HG03196 (cell line): ENCODE measurements around the gene NALF2.

Experiments used
- ATAC-seq: cut with Tn5 transposase; IDR thresholded peaks from one replicate; pipeline ENCODE4 v1.9.1; 2021; ENCODE audit not compliant: unreplicated experiment

The NALF2 gene

DNA sequence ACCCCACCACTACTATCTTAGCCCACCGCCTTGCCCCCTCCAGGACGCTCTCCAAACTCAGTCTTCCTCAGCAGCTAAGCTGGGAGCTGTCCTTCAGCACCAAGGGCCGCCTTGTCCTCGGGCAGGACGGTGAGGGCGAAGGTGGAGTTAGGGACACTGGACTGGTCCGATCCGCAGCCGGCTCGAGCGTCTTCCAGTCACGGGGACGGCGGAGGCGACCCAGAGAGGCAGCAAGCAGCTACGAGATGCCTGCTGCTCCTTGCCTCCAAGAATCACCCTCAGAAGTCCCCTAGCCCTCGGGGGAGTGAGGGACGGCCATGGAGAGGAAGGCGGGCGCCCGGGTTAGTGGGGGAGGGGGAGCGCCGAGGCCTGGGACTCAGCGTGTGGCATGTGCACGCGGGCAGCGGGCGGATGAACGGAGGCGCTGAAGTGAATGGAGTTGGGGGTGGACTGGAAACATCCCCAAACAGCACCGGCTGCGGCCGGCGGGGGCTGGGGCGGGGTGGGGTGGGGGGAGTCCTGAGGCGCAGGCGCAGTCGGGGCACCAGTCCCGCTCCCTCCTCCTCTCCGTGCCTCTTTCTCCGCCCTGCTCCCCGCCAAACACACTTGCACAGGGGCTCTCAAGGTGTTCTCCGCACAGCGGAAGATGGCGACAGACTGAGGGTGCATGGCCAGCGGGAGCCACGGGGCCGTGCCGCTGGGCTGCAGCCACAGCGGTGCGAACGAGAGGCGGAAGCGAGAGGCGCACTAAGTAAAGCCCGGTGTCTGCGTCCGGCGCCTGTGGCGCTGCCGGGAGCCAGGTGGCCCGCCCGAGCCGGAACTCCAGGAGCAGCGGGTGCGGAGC is at the start of gene NALF2:
TSS of gene NALF2 (plus strand) at position 545 of the 844 bp plus-strand sequence. CDS start 957 bp downstream, outside the sequence.
- ATAC-seq = no peak

DNA sequence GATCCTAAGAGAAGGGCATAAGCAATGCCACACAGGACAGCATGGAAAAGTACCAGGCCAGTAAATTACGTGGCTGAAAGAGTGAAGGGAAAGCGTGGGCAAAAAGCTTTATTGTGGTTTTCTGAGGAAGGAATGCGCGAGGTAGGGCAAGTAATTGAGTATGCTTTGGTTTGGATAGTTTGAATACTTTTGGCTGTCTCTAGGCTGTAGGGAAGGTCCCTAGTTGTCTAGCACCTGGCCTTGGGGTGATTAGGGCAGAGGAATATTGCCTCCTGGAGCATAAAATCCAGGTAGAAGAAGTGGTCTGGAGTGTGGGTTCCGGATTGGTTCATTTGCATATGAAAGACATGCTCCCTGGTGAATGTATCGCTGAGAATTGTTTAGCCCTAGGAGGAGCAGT is 46.4 kb upstream of the NALF2 start:
- ATAC-seq = no peak

DNA sequence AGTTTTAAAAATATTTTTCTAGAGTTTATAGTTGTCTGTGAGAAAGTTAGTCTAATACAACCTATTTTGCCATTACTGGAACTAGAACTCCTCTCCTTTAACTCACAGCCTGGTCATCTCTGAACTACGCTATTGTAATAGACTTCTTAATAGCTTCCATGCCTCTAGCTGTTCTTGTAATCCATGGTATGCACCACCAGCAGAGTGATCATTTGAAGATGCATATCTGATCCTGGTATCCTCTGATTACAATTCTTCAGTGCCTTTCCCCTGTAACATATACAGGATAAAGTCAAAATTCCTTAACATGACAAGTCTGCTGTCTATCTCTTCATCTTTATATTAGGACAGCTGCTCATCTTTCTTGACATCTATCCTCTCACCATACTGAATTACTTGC is 37.6 kb upstream of the NALF2 start:
- ATAC-seq = no peak

DNA sequence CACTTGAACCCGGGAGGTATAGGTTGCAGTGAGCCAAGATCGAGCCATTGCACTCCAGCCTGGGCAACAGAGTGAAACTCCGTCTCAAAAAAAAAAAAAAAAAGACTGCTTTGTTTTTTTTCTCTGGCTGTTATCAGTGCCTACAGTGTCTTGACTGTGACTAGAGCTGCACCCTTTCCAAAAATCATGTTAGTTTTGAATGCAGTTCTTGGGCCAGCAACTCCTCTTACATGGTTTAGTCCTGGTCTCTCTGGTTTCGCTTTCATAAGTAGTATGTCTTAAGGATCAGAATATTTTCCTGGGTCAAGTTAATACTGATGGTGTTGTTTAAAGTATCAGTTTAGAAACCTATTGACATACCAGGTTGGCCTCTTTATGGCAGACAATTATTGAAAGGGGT is 34.2 kb upstream of the NALF2 start:
- ATAC-seq = no peak

DNA sequence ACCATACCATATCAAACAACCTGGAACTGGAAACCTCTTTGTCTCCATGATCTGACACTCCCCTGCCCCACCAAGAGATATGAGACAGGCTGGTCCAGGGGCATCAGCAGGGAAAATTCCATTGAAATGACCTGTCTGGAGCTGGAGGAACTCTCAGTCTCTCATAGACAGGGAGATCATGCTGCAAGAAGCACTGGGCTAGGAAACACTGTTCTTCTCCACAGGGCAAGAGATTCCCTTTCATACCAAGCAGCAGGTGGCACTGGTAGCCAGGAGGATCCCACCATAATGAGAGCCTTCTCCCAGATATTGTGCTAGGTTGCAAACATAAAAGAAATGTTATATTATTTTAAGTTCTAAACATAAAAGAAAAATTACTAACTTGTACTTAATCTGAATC is 14.5 kb upstream of the NALF2 start:
- ATAC-seq = no peak

DNA sequence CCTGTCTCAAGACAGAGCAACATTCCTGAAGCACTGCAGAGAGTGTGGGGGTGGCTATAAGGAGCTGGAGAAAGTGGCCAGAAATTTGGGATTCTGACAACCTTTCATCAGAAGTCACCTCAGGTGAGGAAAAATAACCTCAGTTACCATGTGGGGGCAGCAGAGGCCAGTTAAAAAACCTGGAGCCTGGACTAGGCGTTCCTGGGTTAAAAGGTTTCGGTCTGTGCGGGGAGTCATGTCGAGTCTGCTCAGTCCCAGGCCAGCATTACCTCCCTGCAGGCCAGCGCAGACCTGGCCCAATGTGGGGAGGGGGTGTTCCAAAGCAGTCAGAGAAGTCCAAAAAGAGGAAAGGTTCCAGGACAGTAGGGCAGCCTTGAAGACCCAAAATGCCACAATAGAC is 10.9 kb upstream of the NALF2 start:
- no peak for ATAC-seq

DNA sequence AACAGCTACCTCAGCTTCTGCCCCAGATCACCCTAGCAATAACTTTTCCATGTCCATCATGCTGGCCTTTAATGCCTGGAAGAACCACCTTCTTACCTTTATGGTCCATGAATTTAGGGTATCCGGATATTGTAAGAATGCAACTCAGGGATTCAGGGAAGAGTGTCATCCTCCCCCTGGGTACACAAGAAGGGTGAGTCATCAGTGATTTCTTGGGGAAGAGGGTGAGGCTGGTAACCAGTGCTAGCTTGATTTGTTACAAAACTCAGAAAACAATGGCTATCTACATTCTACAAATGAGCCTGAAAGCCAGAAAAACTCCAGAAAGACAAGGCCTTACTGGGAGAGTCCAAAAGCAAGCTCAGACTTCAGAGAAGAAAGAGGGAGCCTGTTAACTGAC is 10.4 kb upstream of the NALF2 start:
- ATAC-seq = no peak

DNA sequence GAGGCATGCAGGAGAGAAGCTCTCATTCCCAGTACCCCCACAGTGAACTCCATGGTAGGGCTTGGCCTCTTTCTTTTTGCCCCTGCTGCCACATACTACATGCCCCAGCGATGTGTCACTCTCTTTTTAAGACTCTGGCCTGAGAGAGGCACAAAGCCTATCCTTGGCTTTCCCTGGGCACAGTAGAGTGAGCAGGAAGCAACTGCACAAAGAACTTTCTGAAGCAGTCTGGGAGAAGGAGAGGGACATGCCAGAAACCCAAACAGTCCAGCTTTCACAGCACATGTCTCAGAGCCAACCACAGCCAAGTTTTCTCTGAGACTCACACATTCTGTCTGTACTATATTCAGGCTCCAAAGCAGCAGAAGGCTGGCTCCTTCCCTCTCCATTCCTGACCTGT is 7.9 kb upstream of the NALF2 start:
- ATAC-seq = no peak

DNA sequence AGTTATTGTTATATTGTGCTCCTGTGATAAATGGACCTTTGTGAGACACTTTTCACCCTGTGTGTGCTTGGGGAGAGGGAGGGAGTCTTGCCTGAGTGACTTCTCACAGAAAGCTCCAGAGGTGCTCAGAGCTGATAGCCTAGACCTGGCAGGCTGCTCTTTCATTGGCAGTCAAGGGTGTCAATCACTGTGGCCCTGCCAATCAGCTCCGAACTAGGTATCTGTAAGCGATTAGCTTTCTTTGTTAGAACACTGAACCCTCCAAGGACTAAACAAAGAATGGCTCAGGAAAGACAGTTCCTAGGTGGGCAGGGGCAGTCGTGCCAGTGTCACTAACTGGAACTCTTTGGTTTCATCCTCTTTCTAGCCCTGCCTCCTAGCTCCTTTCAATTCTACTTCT is 2.7 kb upstream of the NALF2 start:
- no peak for ATAC-seq

DNA sequence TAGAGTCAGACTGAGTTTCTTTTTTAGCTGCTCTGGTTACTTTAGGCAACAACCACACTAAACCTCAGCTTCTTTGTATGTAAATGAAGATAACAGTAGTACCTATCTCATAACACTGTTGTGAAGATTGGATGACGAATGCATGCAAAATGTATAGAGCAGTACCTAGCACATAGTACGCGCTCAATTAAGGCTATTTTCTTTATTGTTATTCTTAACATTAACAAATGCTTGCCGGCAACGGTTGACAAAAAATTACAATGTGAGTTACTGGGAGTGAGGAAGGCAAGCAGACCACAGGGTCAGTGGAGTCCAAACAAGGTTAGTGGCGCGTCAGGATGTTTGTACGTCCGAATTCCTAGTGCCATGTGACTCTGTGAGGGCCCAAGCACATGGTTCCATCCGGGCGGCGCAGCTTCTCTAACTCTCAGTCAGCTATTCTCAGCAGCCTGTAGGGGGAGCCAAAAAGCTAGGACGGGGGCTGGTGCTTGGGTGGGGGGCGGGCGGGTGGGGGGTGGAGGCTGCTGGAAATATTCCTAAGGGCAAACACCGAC is 821 bp upstream of the NALF2 start:
- no peak for ATAC-seq

DNA sequence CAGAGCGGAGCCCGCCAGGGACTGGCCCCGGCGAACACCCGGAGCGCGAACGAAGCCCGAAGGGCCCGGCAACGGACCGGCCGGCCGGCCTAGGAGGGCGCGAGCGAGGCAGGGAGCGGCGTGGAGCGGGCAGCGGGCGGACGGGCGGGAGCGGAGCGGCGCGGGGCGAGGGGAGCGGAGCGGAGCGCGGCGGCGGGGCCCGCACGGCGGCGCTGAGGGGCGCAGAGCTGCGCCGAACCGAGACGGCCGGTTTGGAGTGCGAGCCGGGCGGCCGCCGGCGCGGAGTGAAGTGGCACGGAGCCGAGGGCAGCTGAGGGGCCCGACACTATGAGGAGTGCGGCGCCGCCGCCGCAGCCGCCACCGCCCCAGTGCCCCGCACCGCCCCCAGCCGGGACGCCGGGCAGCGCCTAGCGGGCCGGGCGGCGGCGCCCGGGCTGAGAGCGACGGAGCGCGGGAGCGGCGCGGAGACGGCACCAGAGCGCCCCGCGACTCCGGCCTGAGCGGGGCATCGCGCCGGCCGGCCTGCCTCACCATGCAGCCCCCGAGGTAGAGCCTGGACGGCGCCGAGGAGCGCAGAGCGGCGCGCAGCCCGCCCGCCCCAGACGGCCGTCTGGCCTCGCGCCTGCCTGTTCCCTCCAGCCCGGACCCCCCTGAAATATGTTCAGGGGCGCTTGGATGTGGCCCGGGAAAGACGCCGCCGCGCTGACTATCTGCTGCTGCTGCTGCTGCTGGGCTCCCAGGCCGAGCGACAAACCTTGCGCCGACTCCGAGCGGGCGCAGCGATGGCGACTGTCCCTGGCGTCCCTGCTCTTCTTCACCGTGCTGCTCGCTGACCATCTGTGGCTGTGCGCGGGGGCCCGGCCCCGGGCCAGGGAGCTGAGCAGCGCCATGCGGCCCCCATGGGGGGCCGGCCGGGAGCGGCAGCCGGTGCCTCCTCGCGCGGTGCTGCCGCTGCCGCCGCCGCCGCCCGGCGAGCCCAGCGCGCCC is 793 bp downstream of the NALF2 start:
- ATAC-seq = no peak

DNA sequence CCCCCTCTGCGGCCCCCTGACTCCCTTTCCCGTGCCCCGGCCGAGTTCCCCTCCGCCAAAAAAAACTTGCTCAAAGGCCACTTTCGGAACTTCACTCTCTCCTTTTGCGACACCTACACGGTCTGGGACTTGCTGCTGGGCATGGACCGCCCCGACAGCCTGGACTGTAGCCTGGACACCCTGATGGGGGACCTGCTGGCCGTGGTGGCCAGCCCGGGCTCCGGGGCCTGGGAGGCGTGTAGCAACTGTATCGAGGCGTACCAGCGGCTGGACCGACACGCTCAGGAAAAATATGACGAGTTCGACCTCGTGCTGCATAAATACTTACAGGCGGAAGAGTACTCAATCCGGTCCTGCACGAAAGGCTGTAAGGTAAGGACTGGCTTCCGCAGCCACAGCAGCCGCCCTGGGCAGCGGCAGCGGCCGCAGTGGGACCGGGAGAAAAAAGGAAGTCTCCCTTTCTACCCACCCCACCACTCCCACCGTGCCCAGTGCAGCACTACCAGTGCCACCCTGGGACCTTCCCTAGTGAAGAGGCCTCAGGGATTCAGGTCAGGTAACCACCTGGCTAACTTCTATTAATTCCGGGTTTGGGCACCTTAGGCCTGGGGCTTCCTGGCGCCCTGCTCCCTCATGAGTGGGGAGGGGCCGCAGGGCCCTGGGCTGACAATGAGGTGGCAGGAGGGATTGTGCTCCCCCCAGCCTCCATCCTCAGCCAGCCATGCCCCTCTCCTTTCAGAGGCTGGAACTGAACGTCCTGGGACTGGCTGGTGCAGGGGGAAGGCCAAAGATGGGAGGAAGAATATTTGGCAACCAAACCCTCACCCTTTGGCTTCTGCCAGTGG is 1.9 kb downstream of the NALF2 start:
- ATAC-seq = no peak

DNA sequence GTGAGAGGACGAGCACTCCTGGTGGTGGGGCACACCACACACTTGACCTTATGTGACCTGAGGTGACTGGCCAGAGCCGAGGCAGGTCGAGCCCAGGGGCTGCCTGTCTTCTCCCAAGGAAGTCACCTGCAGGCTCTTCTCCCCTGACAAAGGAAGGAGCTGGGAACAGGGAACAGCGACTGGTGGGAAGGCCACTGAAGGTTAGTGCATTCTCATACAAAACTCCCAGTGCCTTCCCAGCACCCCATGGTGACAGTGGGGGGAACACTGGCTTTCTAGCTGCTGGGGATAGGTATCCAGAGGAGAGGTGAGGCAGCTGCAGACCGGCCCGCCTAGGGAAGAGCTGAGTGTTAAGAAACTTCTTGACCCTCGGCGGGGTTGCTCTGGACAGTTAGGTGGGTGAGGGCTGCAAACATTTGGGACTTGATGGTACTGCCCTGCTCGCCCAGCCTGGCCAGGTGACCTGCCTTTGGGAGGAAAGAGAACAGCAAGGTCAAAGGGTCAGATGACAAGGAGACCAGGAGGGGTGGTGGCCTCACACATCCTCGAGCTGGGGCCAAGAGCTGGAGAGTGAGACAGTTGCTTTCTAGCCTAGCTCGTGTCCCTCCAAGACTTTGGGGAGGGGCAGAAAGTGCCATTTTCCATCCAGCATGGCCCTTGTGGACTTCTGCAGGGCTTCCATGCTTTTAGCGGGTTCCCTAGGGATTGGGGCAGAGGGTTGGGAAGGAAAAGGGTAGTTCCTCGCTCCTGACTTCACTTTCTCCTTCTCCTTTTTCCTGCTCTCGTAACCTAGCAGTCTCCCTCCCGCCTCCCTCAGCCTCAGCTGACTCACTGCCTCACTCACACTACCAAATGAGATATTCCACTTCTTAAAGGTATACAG is 2.7 kb downstream of the NALF2 start:
- ATAC-seq = no peak

DNA sequence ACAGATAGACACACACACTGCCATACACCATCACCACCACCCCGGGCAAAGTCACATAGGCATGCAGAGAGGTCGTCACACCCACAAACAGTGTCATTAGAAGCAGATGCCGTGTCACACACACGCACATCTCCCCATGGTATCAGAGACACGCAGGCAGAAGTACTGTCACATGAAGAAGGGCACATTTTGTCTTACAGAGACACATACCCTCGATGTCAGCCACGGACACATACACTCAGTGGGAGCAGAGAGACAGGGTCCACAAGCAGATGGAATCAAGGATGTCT is 3.3 kb downstream of the NALF2 start:
- no peak for ATAC-seq

DNA sequence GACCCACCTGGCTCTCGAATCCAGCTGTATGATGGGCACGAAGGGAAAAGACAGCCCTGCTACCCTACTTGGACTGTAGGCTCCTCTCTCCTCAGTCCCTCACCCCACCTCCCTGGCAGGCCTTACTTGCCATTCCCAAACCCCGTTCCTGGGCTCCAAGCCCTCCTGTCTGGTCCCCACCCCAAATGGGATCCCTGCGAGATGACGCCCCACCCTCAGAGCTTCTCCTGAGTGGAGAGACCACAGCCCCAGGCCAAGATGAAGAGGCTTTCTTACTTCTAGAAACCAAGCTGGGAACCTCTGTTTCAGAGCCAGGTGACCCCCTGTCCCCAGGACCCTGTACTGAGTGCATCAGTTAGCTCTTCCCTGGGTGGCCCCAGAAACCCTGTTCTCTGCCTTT is 4.5 kb downstream of the NALF2 start:
- no peak for ATAC-seq

DNA sequence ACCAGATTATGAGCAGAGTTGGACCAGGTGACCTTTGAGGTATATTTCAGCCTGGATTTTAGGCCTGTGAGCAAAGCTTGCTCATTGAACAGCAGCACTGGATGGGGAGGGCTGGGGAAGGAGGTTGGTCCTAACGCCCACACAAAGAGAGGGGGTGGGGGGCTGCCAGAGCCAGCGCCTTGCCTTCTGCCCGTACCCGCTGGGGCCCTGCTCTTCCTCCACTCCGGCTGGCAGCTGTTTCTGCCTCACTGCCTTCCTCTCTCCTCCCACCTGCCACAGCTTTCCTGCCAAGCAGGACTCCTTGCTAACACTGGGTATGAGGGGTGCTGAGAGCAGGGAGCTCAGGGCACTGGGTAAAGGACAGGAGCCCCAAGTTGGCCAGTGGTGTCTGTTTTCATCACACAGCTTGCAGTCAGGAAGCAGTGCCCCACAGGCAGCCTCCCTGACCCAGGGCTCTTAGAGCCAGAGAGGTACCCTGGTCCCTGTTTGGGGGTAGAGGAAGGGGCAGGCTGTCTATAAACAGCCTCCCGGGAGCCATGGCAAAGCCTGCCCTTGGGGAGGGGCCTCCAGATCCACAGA is 6.1 kb downstream of the NALF2 start:
- ATAC-seq = no peak

DNA sequence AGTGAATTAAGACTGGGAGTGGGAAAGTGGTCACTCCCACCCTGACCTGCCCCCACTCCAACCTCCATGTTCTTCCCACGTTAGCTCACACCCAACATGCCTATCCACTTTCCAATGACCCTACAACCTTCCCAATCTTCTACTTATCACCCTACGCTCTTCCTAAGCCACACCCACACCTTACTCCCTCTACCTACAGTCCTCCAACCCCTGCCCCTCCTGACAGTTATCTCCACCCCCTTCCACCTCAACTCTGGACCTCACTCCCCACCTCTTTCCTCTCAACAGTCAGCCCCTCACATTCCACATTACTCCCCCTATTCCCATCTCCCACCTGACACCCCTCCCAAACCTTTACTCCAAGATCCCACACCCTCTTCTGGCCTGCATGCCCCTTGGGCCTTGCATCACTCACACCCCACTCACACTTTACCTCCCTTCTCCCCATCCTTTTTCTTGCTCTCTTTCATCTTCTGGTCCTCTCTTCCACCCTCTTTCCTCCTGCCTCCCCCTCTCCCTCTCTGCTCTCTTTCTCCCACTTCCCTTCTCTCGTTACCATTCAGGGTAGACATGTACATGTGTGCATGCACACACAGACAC is 6.9 kb downstream of the NALF2 start:
- ATAC-seq = no peak

DNA sequence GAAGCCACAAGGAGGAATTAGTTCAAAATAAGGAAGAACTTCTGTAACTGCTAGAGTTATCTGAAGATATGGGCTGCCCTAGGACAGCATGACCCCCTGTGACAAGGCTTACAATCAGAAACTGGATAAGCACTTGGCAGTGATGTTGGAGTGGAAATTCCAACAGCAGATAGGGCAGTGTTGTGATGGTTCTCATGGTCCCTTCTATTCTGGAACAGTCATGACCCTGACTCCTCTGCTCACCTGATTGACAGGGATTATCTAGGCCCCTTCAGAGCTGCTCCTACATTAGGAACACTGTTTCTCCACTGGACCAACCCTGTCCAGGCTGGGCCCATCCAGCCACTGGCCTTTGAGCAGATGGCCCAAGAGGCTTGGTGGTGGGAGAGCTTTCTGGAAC is 17.9 kb downstream of the NALF2 start:
- ATAC-seq = no peak

DNA sequence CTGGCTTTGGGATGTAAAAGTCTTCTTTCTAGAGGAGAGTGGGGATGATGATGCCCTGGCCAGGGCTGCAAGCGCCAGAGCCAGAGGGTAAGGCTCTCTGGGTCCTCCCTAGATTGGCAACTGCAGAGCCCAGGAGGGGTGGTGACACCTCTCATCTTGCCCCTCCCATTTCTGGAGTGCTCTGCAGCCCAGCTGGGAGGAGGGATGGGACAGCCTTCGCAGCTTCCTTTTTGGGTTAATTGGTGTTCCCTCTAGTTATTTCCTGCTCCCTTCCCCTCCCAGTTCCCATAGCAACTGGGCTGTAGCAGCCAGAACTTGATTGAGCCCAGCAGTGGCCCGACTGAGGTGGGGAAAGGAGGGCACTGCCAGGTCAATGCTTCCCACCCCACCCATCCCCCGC is 19.2 kb downstream of the NALF2 start:
- ATAC-seq = no peak
